ENCODE data around the gene TIMM13. TPM values are rescaled to one million over a fixed set of nuclear protein-coding genes. Genes with fewer than 3 reads are reported as not detected.

TIMM13 gene
- total and polyA plus RNA-seq, 2 of the 8 experiments (the other 6 are each of a cell fraction or from before 2014, with no cell fraction given): 270 to 275 TPM

DNA sequence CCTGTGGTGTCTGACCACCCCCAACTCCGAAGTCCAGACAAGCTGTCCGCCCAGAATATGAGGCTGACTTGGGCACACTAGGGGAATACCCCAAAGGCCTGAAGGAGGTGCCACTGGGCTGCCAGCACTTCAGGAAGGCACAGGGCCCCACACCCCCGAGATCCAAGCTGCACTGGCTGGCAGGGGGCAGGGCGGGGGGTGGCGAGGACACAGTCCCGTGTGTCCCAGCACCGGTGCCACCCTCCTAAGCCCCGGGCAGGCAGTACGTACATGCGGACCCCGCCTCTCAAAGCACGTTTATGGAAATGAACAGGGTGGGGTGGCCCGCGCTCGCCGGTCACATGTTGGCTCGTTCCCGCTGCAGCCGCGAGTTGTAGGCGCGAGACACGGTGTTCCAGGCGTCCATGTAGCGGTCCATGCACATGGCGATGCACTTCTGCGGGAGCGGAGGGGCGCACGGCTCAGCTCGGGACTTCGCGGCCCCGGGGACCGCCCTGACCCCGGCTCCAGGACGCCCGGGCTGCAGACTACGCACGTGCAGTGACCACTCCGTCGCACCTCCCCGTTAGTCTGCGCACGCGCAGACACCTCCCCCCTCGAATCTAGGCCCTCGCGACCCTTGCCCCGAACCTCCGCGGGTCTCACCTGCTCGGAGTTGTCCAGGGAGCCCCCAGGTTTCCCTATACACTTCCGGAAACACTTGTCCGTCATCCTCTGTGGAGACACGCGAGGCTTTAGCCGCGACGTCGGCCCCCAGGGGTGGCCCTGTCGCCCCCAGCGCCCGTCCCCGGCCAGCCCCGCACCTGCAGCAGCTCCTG is 566 bp downstream of the TIMM13 start (continued):
- TF ChIP-seq POLR2A (IDR thresholded peaks at IDR 0.05; ENCODE audit: control extremely low read depth in 1 of 2, low read depth in 2 of 2, low read length in 2 of 2): no peak; a peak in 1 of 3 replicates
- TF ChIP-seq TAF7 (optimal IDR thresholded peaks at IDR 0.05; ENCODE audit: borderline replicate concordance, low read depth, low read length): no peak
- TF ChIP-seq TEAD4 (IDR thresholded peaks at IDR 0.05; ENCODE audit: low read depth, low read length): no peak
- peak in 1 of 2 experiments; percentile 23; a peak in 1 of 4 replicates for TF ChIP-seq SIN3A (conservative IDR thresholded peaks at IDR 0.05 in 1 of 2, IDR thresholded peaks at IDR 0.05 in 1 of 2; ENCODE audit: low read depth in 1 of 2, low read length in 2 of 2)
- peak; percentile 86 for TF ChIP-seq POLR2AphosphoS5 (IDR thresholded peaks at IDR 0.05; ENCODE audit: low read depth, low read length)
- TF ChIP-seq JUND (IDR thresholded peaks at IDR 0.05; ENCODE audit: low read length): no peak
- TF ChIP-seq, protein P1, sequence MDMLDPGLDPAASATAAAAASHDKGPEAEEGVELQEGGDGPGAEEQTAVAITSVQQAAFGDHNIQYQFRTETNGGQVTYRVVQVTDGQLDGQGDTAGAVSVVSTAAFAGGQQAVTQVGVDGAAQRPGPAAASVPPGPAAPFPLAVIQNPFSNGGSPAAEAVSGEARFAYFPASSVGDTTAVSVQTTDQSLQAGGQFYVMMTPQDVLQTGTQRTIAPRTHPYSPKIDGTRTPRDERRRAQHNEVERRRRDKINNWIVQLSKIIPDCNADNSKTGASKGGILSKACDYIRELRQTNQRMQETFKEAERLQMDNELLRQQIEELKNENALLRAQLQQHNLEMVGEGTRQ (IDR thresholded peaks at IDR 0.05; ENCODE audit: low read length): peak; percentile 41; the same call in 1 of the 2 replicates
- no peak for TF ChIP-seq SP1 (IDR thresholded peaks at IDR 0.05; ENCODE audit: low read depth, low read length)
- TF ChIP-seq BCL11A (IDR thresholded peaks at IDR 0.05; ENCODE audit: low read depth in 2 of 2, low read length in 2 of 2): no peak
- peak; percentile 19 for TF ChIP-seq SAP30 (IDR thresholded peaks at IDR 0.05; ENCODE audit: insufficient read depth, insufficient replicate concordance, low read length)

Data from H1 (cell line).